Upper lobe of left lung (tissue), 6 donors: Measurements from ENCODE around the gene RPS6KA2. TPM values are rescaled to one million over a fixed set of nuclear protein-coding genes. Genes with fewer than 3 reads are reported as not detected.
A peak's percentile ranks its signal among the peaks of the same experiment; 100 is the strongest.

Experiments used
- ATAC-seq, 2 donors: fragments of 200-7000 bp; cut with Tn5 transposase; one replicate each; pipeline ENCODE4 v1.9.1; 2022; ENCODE audit warnings: mild to moderate bottlenecking in 2 of 2, moderate library complexity in 2 of 2; ENCODE audit not compliant: low FRiP score in 2 of 2
- DNase-seq, 2 donors: peaks; one replicate each; pipeline ENCODE4 v3.0.0-alpha.2; 2019 to 2020
- H3K27ac ChIP-seq, 4 donors: fragments of 200-600 bp; sonication (generic); one replicate each; pipeline ENCODE4 v1.5.1; 2016 to 2019
- H3K27me3 ChIP-seq, 4 donors: fragments of 200-600 bp; sonication (generic); one replicate each; pipeline ENCODE4 v1.5.1; 2017 to 2019
- H3K36me3 ChIP-seq, 4 donors: fragments of 200-600 bp; sonication (generic); one replicate each; pipeline ENCODE4 v1.5.1; 2016 to 2019
- H3K4me1 ChIP-seq, 4 donors: fragments of 200-600 bp; sonication (generic); one replicate each; pipeline ENCODE4 v1.5.1; 2018 to 2019
- H3K4me3 ChIP-seq, 4 donors: fragments of 200-600 bp; sonication (generic); one replicate each; pipeline ENCODE4 v1.5.1; 2017 to 2019; ENCODE audit warnings: mild to moderate bottlenecking in 2 of 4, moderate library complexity in 1 of 4
- H3K9me3 ChIP-seq, 4 donors: fragments of 200-600 bp; sonication (generic); one replicate each; pipeline ENCODE4 v1.5.1; 2018 to 2019
- EP300 ChIP-seq, 4 donors: sonication (generic); formaldehyde crosslinking; IDR thresholded peaks; one replicate each; pipeline ENCODE4 v1.5.1; 2017; ENCODE audit warnings: antibody characterized with exemption in 4 of 4, control low read depth in 2 of 4
- POLR2A ChIP-seq, 4 donors: fragments of 450-650 bp; IDR thresholded peaks; one replicate each; pipeline ENCODE4 v1.5.1; 2016 to 2017; ENCODE audit warnings: antibody characterized with exemption in 4 of 4, mild to moderate bottlenecking in 2 of 4
- POLR2AphosphoS5 ChIP-seq, 2 donors: sonication (generic); formaldehyde crosslinking; IDR thresholded peaks; one replicate each; pipeline ENCODE4 v1.5.1; 2017; ENCODE audit warnings: antibody characterized with exemption in 2 of 2
- WGBS, 2 donors: methylation state at CpG; one replicate each; pipeline ENCODE4 v1.1.5; 2017 to 2018; 5-methylcytosine and 5-hydroxymethylcytosine counted together
- total RNA-seq, 6 donors: library from RNA; depleted of rRNA in 4 of 6; stranded (reverse); fragments of >200 nt in 4 of 6; gene quantifications; one replicate each; pipeline versions ENCODE4 v1.1.0 to v1.2.1, GENCODE V29; 2016 to 2021
- TF ChIP-seq, protein P1 (sequence below), 6 experiments: fragments of 450-650 bp in 4 of 6; fragments of 200-600 bp in 2 of 6; sonication (generic) in 2 of 6; IDR thresholded peaks; one replicate each; pipeline ENCODE4 v1.5.1; 2016 to 2019; ENCODE audit warnings: antibody characterized with exemption in 6 of 6
- donor health status: DM: no; HTN: no; CAD: no; lungs with moderate emphysema.
- donor health status: DM: no; HTN: yes; CAD: no; lungs with severe emphysema.

Gene RPS6KA2
- total RNA-seq, 6 donors from 2014 or later: 101 to 233 (median 168) TPM

DNA sequence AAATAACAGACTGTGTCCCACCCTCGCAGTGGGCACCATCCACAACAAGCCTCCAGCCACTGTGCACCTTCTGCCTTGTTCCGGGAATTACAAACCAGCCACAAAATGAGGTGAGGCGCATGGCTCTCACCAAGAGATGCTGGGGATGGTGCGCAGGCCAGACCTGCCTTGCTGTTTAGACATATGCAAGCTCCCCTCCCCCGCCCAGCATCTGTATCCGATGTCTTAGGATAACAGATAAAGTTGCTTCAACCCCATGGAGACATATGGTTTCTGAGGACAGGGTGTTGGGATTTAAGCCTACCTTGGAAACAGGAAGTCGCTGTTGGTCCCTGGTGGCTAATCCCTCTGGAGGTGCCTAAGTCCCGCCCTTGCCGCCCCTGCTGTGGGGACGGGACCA lies 194.0 kb downstream of the RPS6KA2 start:
- DNase-seq: no peak
- no peaks in the 10 kb centered on the region for H3K9me3 ChIP-seq
- H3K36me3 ChIP-seq: peaks cover 25 to 86% (median 54%) of the 10 kb centered on the region in 4 donors
- no peak overlapping the region for H3K27ac ChIP-seq
- H3K27me3 ChIP-seq: no peaks in the 10 kb centered on the region
- no peak for TF ChIP-seq POLR2A (IDR thresholded peaks at IDR 0.05)
- TF ChIP-seq POLR2AphosphoS5 (IDR thresholded peaks at IDR 0.05): no peak
- TF ChIP-seq, protein P1, sequence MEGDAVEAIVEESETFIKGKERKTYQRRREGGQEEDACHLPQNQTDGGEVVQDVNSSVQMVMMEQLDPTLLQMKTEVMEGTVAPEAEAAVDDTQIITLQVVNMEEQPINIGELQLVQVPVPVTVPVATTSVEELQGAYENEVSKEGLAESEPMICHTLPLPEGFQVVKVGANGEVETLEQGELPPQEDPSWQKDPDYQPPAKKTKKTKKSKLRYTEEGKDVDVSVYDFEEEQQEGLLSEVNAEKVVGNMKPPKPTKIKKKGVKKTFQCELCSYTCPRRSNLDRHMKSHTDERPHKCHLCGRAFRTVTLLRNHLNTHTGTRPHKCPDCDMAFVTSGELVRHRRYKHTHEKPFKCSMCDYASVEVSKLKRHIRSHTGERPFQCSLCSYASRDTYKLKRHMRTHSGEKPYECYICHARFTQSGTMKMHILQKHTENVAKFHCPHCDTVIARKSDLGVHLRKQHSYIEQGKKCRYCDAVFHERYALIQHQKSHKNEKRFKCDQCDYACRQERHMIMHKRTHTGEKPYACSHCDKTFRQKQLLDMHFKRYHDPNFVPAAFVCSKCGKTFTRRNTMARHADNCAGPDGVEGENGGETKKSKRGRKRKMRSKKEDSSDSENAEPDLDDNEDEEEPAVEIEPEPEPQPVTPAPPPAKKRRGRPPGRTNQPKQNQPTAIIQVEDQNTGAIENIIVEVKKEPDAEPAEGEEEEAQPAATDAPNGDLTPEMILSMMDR (IDR thresholded peaks at IDR 0.05): no peak
- no peak for TF ChIP-seq EP300 (IDR thresholded peaks at IDR 0.05)
- ATAC-seq: peak in 1 of 2 donors; percentile 8
- H3K4me1 ChIP-seq: peaks cover 0 to 6% (median 0%) of the 10 kb centered on the region in 4 donors
- H3K4me3 ChIP-seq: no peak overlapping the region
- 94 to 96% methylated on average over 9 to 10 of the region's 10 CpGs for WGBS, 2 donors

DNA sequence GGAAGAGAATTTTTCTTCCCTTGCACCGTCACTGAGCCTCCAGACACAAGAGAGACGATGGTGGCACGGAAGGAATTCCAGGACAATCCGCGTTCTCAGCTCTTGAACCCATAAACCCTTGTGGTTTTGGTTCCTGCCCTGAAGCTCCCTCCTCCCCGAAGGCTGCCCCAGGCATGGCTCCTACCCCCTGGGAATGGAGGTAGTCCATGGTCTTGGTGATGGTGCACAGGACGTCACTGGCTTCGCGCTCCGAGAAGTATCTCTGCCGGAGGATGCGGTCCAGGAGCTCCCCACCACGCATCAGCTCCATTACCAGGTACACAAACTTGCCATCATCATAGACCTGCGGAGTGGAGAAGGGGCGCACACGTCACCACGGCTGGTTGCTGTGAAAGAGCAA lies 196.8 kb downstream of the RPS6KA2 start:
- Histone ChIP-seq H3K9me3 (no peaks in the 10 kb centered on the region), H3K36me3 (peaks cover 20 to 60% (median 42%) of the 10 kb centered on the region in 4 donors), H3K27me3 (no peaks in the 10 kb centered on the region), H3K4me1 (no peaks in the 10 kb centered on the region), H3K4me3 (no peak overlapping the region), H3K27ac (no peak overlapping the region)
- DNase-seq (no peak), ATAC-seq (no peak)
- 96 to 97% methylated on average over 16 to 17 of the region's 17 CpGs for WGBS, 2 donors
- TF ChIP-seq EP300 (IDR thresholded peaks at IDR 0.05) (no peak), POLR2A (IDR thresholded peaks at IDR 0.05) (no peak), POLR2AphosphoS5 (IDR thresholded peaks at IDR 0.05) (no peak)
- TF ChIP-seq, protein P1 (IDR thresholded peaks at IDR 0.05): no peak

DNA sequence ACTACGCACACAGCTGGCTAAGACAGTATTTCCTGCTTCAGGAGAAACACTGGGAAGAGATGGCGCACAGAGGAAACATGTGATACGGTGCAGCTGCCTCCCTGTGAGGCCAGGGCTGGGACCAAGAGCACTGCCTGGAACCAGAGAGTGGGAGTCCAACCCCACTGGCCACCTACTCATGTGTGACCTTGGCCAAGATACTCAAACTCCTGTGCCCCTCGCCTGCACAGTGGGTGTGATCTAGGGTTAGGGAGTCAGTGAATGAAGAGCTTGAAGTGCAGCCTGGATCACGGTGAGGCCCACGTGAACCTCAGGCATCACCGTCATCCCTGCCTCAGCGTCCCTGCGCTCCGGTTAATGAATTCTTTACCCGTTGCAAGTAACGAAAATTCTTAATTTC lies 202.6 kb downstream of the RPS6KA2 start:
- ATAC-seq: no peak
- Histone ChIP-seq H3K36me3 (peaks cover 14 to 64% (median 42%) of the 10 kb centered on the region in 4 donors), H3K27ac (no peak overlapping the region), H3K4me3 (no peak overlapping the region), H3K4me1 (no peaks in the 10 kb centered on the region), H3K27me3 (no peaks in the 10 kb centered on the region), H3K9me3 (no peaks in the 10 kb centered on the region)
- DNase-seq: peak in 1 of 2 donors; percentile 9
- 90 to 94% methylated on average over 12 of the region's 12 CpGs for WGBS, 2 donors
- no peak for TF ChIP-seq EP300 (IDR thresholded peaks at IDR 0.05)
- no peak for TF ChIP-seq POLR2AphosphoS5 (IDR thresholded peaks at IDR 0.05)
- TF ChIP-seq, protein P1 (IDR thresholded peaks at IDR 0.05): no peak
- TF ChIP-seq POLR2A (IDR thresholded peaks at IDR 0.05): no peak

DNA sequence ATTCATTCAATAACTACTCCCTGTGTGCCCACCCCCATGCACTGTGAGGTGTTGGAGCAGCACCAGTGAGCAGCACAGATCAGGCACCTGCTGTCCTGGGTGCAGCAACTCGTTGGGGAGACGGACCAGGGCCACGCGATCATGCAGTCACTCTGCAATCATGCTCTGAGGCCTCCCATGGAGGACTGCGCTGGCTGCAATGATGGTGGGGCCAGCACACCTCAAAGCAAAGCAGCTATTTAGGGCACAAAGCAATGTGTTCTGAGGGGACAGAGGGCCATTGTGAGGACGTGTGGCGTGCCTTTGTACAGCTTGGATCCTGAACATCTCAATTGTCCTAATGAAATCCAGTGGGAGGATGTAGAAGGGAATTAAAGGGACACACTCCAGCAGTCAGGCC lies 203.3 kb downstream of the RPS6KA2 start:
- H3K36me3 ChIP-seq: peaks cover 13 to 66% (median 45%) of the 10 kb centered on the region in 4 donors
- H3K4me1 ChIP-seq: no peaks in the 10 kb centered on the region
- H3K27ac ChIP-seq: no peak overlapping the region
- ATAC-seq (no peak), DNase-seq (no peak)
- no peaks in the 10 kb centered on the region for H3K9me3 ChIP-seq
- no peak overlapping the region for H3K4me3 ChIP-seq
- no peaks in the 10 kb centered on the region for H3K27me3 ChIP-seq
- TF ChIP-seq POLR2A (IDR thresholded peaks at IDR 0.05) (no peak), POLR2AphosphoS5 (IDR thresholded peaks at IDR 0.05) (no peak), EP300 (IDR thresholded peaks at IDR 0.05) (no peak)
- TF ChIP-seq, protein P1 (IDR thresholded peaks at IDR 0.05): no peak
- 88 to 90% methylated on average over 7 of the region's 7 CpGs for WGBS, 2 donors

DNA sequence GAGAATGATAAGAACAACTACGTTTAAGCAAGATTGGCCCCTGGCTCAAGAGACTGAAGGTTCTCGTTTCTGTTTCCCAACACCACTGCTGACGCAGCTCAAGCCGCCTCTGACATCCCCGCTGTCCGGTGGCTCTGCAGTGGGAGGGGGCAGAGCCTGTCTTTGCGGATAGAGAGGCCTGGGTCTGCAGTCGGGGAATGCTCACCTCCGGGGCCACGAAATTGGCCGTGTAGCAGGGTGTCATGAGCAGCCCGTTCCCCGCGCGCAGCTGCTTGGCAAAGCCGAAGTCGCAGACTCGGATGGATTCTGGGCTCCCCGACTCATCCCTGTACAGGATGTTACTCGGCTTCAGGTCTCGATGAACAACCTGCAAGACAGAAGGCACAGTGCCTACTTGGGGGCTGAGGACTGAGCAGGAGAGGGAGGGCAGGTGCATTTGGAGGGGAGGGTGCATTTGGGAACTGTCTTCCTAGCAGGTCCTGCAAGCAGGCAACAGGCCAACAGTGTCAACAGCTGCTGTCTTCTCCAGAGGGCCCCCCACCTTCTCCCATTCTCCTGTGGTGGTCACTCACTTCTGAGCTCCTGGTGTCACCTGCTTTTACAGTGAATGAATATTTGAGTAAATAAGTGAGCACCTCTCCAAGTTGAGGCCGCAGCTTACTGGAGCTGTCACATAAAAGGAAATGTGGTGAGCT lies 203.9 kb downstream of the RPS6KA2 start:
- Histone ChIP-seq H3K9me3 (no peaks in the 10 kb centered on the region), H3K27ac (no peak overlapping the region), H3K4me1 (no peaks in the 10 kb centered on the region), H3K4me3 (no peak overlapping the region), H3K27me3 (no peaks in the 10 kb centered on the region), H3K36me3 (peaks cover 13 to 71% (median 51%) of the 10 kb centered on the region in 4 donors)
- WGBS, 2 donors: 95 to 97% methylated on average over 14 to 22 of the region's 22 CpGs
- ATAC-seq: peak in 1 of 2 donors; percentile 15
- TF ChIP-seq EP300 (IDR thresholded peaks at IDR 0.05) (no peak), POLR2A (IDR thresholded peaks at IDR 0.05) (no peak), POLR2AphosphoS5 (IDR thresholded peaks at IDR 0.05) (no peak)
- TF ChIP-seq, protein P1 (IDR thresholded peaks at IDR 0.05): no peak
- peak in 1 of 2 donors; percentile 56 for DNase-seq
